ENCODE measurements around the gene ARFGAP1. TPM values are rescaled to one million over a fixed set of nuclear protein-coding genes. Genes with fewer than 3 reads are reported as not detected.

The ARFGAP1 gene
- total and polyA plus RNA-seq, 2 experiments from 2014 or later, result 41.5 to 95.5 TPM

DNA sequence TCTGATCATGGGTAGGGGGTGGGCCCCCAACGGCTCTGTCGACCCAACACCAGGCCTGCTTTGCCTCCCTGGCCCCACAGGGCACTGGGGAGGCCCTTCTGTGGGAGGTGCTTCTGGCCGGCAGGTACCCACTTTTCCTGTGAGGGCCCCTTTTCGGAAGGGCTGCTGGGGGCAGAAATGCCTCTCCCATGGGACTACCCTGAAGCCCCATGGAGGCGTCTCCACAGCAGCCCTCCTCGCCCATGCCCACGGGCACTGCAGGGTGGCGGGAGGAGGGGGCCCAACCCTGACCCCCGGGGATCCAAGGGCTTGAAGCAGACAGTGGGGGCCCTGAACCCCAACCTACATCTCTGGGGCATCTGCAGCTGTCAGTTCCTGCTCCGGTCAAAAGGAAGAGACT lies 34.6 kb upstream of the ARFGAP1 start (continued):
- TF ChIP-seq, protein P1, sequence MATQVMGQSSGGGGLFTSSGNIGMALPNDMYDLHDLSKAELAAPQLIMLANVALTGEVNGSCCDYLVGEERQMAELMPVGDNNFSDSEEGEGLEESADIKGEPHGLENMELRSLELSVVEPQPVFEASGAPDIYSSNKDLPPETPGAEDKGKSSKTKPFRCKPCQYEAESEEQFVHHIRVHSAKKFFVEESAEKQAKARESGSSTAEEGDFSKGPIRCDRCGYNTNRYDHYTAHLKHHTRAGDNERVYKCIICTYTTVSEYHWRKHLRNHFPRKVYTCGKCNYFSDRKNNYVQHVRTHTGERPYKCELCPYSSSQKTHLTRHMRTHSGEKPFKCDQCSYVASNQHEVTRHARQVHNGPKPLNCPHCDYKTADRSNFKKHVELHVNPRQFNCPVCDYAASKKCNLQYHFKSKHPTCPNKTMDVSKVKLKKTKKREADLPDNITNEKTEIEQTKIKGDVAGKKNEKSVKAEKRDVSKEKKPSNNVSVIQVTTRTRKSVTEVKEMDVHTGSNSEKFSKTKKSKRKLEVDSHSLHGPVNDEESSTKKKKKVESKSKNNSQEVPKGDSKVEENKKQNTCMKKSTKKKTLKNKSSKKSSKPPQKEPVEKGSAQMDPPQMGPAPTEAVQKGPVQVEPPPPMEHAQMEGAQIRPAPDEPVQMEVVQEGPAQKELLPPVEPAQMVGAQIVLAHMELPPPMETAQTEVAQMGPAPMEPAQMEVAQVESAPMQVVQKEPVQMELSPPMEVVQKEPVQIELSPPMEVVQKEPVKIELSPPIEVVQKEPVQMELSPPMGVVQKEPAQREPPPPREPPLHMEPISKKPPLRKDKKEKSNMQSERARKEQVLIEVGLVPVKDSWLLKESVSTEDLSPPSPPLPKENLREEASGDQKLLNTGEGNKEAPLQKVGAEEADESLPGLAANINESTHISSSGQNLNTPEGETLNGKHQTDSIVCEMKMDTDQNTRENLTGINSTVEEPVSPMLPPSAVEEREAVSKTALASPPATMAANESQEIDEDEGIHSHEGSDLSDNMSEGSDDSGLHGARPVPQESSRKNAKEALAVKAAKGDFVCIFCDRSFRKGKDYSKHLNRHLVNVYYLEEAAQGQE (IDR thresholded peaks at IDR 0.05; ENCODE audit: unreplicated experiment), result no peak
- TF ChIP-seq EZH2phosphoT487 (IDR thresholded peaks at IDR 0.05; ENCODE audit: unreplicated experiment), result no peak

DNA sequence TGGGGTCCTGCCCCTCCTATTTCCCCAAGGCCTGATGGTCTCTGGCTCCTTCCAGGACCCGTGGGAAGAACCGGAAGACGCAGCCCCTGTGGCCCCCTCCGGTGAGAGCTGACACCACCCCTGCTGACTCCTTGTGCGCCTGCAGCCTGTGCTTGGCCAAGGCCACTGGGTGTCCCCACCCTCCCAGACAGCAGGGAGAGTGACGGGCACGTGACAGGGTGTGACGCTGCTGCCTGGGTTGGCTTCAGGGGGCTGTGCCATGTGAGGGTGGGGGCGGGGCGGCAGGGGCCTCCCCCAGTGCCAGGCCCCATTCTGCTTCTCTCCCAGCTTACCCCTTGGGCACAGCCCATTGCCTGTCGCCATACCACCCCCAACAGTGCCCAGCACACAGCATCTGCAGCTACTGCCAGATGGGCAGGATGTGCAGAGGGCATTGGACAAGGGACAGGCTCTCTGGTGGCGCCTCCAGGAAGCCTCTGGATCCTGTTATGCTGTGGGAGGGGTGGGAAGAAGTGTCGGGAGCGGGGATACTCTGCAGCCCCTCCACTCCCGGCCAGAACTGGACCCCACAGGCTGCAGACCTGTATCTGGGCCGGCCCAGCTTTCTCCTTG lies 34.0 kb upstream of the ARFGAP1 start:
- Mint-ChIP-seq H3K27ac (no peak overlapping the region), H3K27me3 (ENCODE audit: insufficient read depth, low read depth, poor library complexity) (peaks cover 4% of the 10 kb centered on the region), H3K4me1 (peaks cover 5% of the 10 kb centered on the region; the same call in 2 of the 3 replicates), H3K9me3 (no peaks in the 10 kb centered on the region), H3K36me3 (ENCODE audit: low read depth) (no peaks in the 10 kb centered on the region), H3K4me3 (no peak overlapping the region)
- Histone ChIP-seq H2AFZ (no peak overlapping the region), H4K20me1 (replicated peaks; ENCODE audit: insufficient read depth) (no peaks in the 10 kb centered on the region), H3K9me2 (ENCODE audit: insufficient read depth) (no peaks in the 10 kb centered on the region), H3F3A (replicated peaks; ENCODE audit: low read depth) (no peaks in the 10 kb centered on the region), H3K4me2 (no peak overlapping the region), H3K79me2 (replicated peaks; ENCODE audit: insufficient read depth) (no peaks in the 10 kb centered on the region), H3K36me3 (ENCODE audit: insufficient read depth) (no peaks in the 10 kb centered on the region), H3K4me1 (ENCODE audit: insufficient read depth) (no peaks in the 10 kb centered on the region), H3K27me3 (ENCODE audit: insufficient read depth) (no peaks in the 10 kb centered on the region), H3K27ac (ENCODE audit: low read depth) (no peak overlapping the region), H3K4me3 (no peak overlapping the region)
- TF ChIP-seq, protein P2, sequence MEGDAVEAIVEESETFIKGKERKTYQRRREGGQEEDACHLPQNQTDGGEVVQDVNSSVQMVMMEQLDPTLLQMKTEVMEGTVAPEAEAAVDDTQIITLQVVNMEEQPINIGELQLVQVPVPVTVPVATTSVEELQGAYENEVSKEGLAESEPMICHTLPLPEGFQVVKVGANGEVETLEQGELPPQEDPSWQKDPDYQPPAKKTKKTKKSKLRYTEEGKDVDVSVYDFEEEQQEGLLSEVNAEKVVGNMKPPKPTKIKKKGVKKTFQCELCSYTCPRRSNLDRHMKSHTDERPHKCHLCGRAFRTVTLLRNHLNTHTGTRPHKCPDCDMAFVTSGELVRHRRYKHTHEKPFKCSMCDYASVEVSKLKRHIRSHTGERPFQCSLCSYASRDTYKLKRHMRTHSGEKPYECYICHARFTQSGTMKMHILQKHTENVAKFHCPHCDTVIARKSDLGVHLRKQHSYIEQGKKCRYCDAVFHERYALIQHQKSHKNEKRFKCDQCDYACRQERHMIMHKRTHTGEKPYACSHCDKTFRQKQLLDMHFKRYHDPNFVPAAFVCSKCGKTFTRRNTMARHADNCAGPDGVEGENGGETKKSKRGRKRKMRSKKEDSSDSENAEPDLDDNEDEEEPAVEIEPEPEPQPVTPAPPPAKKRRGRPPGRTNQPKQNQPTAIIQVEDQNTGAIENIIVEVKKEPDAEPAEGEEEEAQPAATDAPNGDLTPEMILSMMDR (conservative IDR thresholded peaks at IDR 0.05; ENCODE audit: low read depth in 2 of 2), result peak in 1 of 2 experiments; percentile 24; a peak in 2 of 4 replicates
- no peak for TF ChIP-seq ZNF114 (CRISPR knock-in tag; IDR thresholded peaks at IDR 0.05)
- ATAC-seq, result no peak
- DNase-seq (ENCODE audit: low spot score), result no peak

DNA sequence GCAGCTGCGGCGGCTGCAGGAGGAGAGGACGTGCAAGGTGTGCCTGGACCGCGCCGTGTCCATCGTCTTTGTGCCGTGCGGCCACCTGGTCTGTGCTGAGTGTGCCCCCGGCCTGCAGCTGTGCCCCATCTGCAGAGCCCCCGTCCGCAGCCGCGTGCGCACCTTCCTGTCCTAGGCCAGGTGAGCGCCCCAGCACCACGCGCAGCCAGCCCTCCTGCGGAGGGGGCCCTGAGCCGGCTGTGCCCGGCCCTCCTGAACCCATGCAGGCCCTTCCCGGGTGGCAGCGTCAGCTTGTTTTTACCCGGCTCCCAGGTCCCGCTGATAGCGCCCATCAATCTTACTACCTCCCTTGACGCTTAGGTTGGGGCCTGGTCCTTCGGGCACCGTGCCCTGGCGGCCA lies 33.2 kb upstream of the ARFGAP1 start:
- H3K36me3 ChIP-seq (ENCODE audit: insufficient read depth), result no peaks in the 10 kb centered on the region
- peaks cover 5% of the 10 kb centered on the region; the same call in 2 of the 3 replicates for H3K4me1 Mint-ChIP-seq
- peaks cover 4% of the 10 kb centered on the region for H3K27me3 Mint-ChIP-seq (ENCODE audit: insufficient read depth, low read depth, poor library complexity)
- no peaks in the 10 kb centered on the region for H3K36me3 Mint-ChIP-seq (ENCODE audit: low read depth)
- H3K4me2 ChIP-seq, result no peak overlapping the region
- no peaks in the 10 kb centered on the region for H3F3A ChIP-seq (replicated peaks; ENCODE audit: low read depth)
- H3K27ac Mint-ChIP-seq, result no peak overlapping the region
- H3K27me3 ChIP-seq (ENCODE audit: insufficient read depth), result no peaks in the 10 kb centered on the region
- ATAC-seq (no peak), DNase-seq (ENCODE audit: low spot score) (no peak)
- H3K9me3 Mint-ChIP-seq, result no peaks in the 10 kb centered on the region
- H3K79me2 ChIP-seq (replicated peaks; ENCODE audit: insufficient read depth), result no peaks in the 10 kb centered on the region
- H3K4me1 ChIP-seq (ENCODE audit: insufficient read depth), result no peaks in the 10 kb centered on the region
- H4K20me1 ChIP-seq (replicated peaks; ENCODE audit: insufficient read depth), result no peaks in the 10 kb centered on the region
- no peaks in the 10 kb centered on the region for H3K9me2 ChIP-seq (ENCODE audit: insufficient read depth)
- H3K4me3 ChIP-seq, result no peak overlapping the region
- H2AFZ ChIP-seq, result no peak overlapping the region
- H3K27ac ChIP-seq (ENCODE audit: low read depth), result no peak overlapping the region
- H3K4me3 Mint-ChIP-seq, result no peak overlapping the region
- TF ChIP-seq, protein P1 (IDR thresholded peaks at IDR 0.05; ENCODE audit: unreplicated experiment), result no peak
- TF ChIP-seq EZH2phosphoT487 (IDR thresholded peaks at IDR 0.05; ENCODE audit: unreplicated experiment), result no peak
- no peak for TF ChIP-seq EZH2 (IDR thresholded peaks at IDR 0.05; ENCODE audit: low read depth, unreplicated experiment)
- TF ChIP-seq JUNB (IDR thresholded peaks at IDR 0.05; ENCODE audit: unreplicated experiment), result no peak
- TF ChIP-seq POLR2AphosphoS5 (IDR thresholded peaks at IDR 0.05; ENCODE audit: low read depth), result no peak
